HG03095 (cell line): ENCODE data around the gene HESX1.

Source experiments
- ATAC-seq: cut with Tn5 transposase; IDR thresholded peaks from one replicate; pipeline ENCODE4 v1.9.1; 2021; ENCODE audit warnings: moderate library complexity; ENCODE audit not compliant: unreplicated experiment

Gene HESX1

DNA sequence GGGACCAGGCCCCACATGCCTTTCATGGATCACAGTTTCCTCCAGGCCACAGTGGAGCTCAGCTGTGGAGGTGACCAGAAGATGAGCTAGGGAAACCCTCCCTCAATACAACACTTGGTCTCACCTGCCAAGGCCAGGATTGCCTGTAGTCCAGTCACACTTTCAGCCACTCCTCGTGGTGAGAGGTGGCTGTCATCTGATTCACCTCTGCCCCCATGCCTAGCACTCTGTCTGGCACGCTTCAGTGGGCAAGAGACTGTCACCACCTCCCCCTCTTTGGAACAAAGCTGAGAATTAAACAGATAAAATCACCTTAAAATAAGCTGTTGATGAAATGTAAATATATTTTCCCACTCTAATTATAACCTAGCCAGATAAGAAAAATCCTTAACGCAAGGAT lies 30.7 kb downstream of the HESX1 start:
- ATAC-seq, result no peak

DNA sequence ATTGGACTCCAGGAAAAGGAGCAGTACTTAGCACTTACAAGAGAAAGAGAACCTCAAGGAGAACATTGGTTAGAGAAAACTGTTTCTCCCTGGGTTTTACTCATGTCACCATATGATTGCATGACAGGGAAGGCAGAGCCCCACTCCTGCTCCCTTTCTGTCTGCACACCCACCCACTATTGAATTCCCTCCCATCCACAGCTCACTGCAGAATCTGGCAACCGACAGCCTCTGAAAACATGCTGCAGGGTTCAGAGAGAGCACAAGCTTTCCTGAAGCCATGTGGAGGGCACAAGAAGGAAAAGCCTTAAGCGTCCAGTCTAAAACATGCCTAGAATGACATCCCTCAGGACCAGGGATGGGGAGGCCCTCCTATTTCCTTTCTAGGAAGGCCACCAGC lies 31.6 kb downstream of the HESX1 start:
- no peak for ATAC-seq

DNA sequence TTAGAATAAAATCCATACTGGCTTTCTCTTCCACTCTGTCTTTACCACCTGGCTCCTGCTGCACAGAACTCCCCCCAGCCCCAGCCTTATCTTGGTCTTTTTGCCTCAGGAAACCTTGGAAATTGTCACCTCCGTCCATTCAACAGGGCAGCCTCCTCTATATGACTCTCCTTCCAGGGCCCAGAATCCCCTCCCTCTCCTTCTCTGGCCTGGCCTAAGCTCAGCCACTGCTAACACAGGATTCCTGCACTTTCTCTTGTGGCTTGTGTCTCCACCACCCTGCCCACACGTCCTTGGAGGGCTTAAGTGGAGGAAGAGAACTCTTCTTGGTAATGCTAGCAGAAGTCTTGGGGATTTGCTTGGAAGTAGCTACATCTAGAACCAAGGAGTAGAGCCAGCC lies 33.1 kb downstream of the HESX1 start:
- ATAC-seq, result no peak

DNA sequence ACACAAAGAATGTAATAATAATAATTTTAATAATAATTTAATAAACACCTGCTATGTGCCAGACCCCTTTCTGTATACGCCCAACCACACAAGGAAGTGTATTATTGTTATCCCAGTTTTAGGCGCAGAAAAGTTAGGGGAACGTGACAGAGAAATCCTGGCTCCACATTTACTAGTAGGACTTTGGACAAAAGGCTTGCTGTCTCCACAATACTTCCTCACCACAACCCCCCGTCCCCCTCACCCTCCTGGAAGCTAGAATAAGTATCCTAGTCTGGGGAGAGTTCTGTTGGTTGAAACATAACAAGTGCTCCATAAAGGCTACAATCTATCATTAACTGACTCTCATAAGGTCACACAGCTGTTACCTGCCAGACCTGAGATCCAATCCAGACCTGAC lies 34.1 kb downstream of the HESX1 start:
- ATAC-seq, result no peak

DNA sequence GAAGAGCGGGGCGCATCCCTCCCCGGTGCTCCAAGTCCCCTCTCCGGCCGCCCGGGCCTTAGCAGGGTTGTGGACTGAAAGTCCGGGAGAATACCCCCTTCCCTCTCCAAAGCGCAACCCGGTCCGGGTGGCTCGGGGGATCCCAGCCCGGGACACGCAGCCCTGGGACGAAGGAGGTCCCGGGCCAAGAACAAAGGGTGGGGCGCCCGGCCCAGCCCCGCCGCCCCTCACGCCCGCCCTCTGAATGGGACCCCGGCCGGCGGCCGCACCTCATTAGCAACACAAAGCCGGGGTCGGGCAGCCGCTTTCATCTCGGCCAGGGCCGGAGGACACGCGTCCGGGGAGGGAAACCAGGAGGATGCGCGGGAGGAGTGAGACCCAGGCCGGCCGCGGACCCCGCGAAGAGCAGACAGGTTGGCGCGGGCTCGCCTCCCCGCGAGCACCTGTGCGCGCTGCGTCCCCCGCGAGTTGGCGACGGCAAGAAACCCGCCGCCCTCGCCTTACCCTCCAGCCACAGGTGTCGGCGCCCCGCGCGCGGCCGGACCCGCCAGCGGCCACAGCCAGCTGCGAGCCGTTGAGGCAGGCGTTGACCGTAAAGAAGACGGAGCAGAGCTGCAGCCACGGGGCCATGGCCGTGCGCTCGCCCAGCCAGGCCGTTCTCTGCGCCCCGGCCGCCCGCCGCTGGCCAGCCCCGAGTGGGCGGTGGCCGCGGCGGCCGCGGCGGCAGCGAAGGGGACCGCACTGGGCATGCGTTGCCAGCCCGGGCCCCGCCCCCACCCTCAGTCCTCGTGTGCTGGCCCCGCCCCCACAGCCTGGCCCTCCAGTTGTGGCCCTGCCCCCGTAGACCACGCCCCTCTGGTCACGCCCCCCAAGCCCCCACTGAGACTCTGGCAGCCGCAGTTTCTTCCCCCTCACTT lies 34.9 kb downstream of the HESX1 start, which contains the start of gene IL17RD:
TSS of gene IL17RD (minus strand) at position 697 of the 917 bp plus-strand sequence. CDS start at position 630, 67 bp downstream.
- ATAC-seq, result no peak

DNA sequence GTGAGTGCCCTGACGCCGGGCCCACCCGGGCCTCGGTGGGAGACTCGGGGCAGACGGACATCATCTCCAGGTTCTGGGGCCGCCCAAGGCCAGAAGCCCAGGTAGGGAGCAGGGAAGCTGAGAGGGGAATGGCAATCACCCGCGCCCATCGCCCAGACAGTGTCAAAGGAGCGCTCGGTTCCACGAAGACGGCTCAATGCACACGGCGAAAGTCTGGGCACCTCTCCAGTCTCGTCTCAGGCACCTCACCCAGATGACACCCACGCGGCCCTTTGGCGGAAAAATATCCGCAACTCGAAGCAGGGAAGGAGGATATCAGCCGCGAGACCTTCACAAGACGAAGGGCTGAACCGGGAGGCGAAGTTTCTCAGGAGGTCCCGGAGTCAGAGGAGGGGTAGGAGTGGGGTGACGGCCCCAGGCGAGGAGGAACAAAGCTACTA lies 35.5 kb downstream of the HESX1 start:
- no peak for ATAC-seq

DNA sequence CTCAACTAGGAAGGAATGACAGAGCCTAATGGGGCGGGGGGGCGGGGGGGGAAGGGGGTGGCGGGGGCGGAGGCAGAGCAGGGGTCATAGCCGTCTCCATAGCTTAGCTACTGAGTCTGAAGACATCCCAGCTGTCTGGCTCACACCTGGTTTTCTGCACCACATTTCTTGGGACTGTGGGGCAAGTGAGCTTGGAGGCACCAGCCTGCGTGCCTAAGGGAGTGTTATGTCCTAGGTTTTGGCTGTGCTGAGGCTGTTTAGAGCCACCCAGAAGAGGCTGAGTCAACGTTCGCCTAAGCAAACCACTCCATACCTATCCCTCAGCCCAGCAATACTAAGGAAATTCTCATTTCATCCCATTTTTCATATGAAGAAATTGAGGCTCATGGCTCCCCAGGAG lies 36.0 kb downstream of the HESX1 start:
- no peak for ATAC-seq

DNA sequence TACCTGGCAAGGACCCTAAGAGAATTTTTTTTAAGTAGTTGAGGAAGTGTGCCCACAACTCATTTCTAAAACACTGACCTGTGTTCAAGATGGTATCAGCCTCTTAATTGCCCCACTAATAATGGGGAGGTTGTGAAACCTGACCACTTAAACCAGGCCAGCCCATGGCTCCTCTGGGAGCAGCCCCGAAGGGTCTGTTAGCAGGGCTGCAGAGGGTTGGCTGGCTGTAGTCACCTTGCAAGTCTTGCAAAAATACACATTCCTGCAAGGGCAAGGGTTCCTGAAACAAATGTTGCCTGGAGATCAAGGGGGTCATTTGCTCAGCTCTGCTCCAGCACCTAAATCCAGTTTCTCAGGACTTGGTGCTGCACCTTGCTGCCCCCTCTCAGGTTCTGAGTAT lies 37.9 kb downstream of the HESX1 start:
- no peak for ATAC-seq

DNA sequence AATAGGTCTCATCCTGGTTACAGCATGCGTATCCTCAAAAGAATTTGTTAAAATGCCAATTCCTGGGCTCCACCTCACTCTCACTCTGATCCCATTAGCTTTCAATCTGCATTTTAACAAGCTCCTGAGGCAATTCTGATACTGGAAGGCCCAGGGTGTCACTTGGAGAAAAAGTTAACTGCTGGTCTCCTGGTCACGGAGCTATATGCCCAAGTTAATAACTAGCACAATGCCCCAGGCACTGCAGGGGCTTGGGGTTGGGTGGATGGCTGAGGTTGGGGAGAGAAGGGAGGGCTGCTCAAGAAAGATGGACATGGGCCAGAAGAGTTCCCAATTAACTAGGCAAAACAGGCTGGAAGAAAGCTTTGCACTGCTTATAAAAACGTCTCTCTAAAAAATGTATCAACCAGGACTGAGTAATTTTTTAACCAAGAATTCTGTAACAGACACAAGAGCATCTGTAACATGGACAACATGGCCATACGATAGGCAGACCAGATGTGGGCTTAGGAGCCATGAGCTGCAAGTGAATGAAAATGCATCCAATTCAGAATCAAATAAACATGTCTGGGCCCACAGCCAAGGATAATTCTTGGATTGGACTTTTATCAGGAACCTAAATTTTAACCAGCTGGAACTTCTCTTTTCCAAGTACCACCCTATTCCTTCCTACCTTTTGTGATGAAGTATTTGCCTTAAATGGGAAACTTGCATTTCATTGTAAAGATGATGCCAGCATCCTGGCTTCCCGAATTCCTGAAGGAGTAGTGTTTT lies 38.8 kb downstream of the HESX1 start:
- ATAC-seq, result no peak

DNA sequence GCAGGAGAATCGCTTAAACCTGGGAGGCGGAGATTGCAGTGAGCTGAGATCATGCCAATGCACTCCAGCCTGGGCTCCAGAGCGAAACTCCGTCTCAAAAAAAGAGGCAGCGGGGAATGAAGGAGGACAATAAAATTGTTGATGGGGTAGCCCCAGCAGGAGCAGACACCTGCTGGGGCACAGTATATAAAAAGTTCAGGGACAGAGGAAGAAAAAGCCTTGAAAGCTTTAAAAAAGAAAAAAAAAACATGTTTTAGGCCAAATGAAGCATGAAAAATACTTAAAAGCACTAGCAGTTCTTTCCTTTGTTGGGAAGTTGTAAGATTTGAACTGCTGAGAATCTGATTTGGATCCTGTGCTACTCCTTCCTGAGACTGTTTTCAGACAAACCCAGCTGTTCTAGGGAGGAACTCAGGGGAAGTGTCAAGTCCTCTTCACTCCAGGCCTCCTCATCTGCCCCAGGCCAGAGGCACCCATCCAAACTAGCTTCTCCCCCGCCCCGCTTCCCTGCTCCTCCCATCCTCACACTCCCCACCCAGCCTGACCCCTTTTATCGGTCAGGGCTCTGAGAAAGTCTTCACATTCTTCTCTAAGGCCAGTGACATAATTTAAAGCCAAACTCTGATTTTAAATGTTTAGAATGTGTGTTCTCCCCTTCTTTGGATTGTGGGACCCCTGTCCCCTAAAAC lies 39.6 kb downstream of the HESX1 start:
- ATAC-seq, result no peak

DNA sequence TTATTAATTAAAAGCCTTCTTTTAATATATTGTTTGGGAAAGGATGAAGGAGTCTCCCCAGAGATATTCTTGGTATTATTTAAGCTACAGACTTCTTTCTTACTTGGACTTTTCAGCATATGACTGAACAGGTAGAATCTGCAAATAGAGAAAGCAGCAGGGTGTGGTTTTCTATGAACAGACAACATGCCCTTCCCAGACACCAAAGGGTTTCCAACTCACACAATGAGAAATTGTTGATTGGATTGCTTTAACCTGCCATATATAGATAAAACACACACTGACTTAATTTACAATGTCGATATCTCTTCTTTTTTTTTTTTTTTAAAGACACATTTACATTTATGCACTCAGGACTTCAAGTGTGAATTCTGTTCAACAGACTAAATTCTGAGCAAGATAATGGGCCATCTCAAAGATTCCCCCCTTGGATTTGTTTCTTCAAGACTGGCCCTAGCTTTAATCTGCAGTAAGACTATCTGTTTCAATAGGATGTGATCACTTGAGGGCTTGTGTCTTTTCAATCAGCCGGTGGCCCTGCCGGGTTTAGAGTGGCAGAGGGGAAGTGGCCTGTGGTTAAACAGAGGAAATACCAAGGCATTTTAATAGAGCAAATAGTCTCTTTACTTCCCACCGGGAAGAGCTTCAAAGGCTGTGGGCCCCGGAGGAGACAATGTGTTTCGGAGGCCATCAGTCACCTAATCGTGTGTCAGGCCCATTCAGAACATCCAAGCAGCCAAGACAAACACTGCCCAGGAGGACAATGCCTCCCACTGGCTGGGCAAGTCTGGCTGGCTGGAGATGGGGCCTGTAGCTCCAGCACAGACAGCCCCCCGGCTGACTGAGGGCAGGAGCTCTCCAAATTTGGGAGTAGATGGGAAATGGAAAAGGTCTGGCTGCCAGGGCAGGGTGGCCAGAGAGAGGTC lies 40.7 kb downstream of the HESX1 start:
- no peak for ATAC-seq

DNA sequence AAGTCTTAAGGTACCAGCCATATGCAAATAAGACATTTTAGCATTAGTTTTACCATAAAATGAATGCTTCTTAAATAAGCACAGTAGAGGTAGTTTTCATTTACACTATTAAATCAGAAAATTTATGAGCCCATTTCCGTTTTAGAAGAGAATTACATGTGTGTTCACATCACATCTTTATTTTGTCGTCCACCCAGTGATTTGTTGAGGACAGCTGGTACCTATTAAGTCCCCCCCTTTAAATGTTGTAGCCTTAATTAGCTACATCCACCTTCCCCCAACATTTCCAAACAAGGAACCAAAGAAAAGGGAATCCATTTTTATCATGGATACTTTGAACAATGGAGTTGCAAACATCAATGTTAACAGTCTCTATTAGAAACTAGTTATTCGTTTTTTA lies 41.5 kb downstream of the HESX1 start:
- no peak for ATAC-seq

DNA sequence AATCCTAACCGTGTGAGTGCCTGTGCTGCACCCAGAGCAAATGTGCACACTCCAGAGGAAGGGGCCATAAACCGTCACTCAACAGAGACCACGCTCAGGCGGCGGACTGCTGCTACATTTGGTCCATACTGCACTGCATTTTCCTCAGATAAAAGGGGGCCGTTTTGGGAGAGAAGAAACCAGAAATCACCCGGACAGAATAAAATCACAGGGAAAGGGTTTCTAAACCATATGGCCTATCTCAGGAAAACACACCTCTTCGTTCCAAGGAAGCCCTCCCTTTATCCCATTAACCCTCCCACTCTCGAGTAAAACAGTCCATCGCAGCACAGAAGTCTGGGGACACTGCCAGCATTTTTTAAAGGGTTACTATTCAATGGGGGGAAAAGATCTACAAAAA lies 42.2 kb downstream of the HESX1 start:
- ATAC-seq, result no peak

DNA sequence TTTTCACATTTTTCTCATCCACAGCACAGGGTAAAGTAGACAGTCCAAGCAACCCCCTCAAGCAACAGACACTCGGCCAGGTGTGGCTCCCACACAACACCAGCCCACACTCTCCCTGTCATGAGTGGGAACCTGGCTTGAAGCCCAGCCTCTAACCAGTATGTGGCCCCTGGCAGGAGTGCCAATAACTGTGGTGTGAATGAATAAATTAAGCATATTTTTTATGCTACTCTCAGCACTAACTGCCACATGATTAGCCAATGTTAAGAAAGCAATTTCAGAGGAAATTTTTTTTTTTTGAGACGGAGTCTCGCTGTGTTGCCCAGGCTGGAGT lies 44.5 kb downstream of the HESX1 start:
- ATAC-seq, result no peak

DNA sequence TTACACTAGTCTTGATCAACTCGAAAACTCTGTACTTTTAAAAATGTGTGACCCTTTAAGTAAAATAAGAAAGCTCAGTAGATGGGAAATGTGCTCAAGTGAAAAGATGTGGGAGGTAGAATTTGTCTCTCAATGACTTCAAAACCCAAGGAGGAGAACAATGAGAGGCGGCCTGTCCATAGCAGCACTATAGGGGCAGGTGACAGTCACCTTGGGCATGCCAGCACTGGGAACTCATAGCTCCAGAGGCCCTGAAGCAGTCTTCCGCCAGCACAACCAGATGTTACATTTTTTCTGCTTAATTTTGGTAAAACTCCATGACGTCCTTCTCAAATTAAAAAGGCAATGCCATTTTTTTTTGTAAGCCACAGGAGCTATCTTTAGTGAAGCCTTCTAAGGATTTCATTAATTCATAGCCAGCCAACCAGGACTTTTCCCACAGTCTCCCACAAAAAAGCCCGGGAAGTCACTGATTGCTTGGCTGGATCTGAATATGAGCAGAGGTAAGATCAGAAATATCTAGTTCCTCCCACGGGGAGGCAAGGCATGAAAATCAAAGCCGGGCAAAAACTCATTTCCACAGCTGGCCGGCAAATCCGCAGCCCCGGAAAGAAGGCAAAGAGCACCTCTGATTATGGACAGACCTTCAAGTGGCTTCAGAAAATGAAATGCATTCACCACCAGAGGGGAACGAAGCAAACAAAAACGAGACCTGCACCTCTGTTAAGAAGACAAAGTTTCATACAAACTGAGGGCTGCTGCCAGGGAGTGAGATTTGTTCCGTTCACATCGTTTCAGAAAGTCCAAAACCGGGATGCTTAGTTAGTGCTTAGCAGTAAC lies 45.1 kb downstream of the HESX1 start:
- no peak for ATAC-seq

DNA sequence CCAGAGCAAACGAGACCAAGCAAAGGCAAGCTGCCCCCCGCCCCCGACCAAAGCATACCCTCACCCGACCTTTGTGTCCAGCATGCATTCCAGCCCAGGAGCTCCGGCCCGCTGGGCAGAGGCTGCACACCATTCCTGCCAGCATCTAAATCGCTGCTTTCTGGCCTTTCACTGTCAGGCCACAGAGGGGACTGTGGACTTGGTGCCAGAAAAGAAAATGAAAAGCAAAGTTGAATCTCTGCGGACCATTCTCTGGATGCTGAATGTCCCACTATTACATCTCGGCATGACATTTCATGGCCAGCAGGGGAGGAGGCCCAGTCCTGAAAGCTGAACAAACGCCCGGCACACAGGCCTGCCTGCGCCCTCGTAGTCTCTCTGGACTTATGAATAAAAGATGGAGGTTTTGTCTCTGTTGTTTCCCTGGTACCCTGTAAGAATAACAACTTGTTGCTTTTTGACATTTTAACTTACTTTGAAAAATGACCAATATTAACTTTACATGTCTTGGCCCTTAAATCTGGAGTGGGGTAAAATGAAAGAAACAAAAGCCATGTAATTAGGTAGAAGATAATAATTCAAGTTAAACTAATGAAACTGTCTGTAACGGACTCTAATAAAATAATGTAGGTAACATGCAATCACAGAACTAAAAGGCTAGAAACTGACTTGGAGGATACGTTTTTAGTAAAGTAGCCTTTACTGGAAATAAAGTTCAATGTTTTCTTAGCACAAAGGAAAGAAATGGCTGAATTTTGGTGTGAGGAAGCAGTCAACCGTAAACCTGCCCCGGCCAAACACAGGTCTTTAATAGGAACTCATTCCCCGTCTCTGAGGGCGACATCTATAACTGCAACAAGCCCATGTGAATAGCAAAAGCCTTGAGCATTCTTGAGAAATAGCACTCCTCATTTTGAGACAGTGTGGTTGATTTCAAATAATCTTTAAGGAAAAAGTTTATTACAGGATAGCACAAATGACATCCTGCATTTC lies 47.3 kb downstream of the HESX1 start:
- ATAC-seq, result no peak

DNA sequence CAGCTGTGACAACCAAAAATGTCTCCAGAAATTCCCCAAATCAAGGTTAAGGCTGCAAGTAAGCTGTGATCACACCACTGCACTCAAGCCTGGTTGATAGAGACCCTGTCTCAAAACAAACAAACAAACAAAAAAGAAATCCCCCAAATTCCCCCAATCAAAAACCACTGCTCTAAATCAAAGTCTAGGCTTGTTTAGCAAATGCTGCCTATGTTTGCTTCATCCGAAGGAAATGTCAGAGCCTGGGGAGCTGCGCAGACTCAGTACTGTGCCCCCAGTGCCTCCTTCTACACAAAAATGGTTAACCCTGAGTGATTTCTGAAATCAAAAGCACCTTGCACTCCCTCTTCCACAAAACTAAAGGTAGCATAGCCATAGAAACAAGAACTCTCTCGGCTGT lies 48.0 kb downstream of the HESX1 start:
- no peak for ATAC-seq

DNA sequence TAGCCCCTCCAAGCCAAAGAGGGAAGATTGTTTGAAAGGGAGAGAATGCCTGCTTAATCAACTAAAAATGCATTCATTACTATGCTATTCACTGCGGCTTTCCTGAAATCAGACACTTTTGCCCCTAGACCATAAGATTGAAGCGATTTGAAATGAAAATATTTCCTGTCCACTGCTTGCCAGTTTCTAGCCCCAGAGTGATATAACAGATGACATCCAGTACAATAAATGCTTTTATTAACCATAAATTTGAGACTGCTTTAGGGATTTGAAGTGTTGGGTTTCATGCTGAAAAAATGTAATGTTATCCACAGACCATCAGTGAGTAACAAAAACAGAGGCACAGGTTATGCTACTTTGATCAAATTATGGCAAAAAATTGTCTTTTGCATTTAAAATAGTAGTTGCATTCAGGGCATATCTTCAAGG lies 48.7 kb downstream of the HESX1 start:
- no peak for ATAC-seq
